Testis (tissue), 2 donors: Measurements from ENCODE around the gene ASXL1.

Source experiments
- CTCF ChIP-seq, 3 experiments: fragments of 450-650 bp in 2 of 3; fragments of 200-600 bp in 1 of 3; sonication (generic) in 1 of 3; IDR thresholded peaks; one replicate each; pipeline ENCODE4 v1.5.1; 2016 to 2019; ENCODE audit warnings: antibody characterized with exemption in 3 of 3, mild to moderate bottlenecking in 2 of 3, moderate library complexity in 1 of 3
- POLR2A ChIP-seq: fragments of 450-650 bp; IDR thresholded peaks from one replicate; pipeline ENCODE4 v1.6.1; 2017; ENCODE audit warnings: antibody characterized with exemption, mild to moderate bottlenecking, moderate library complexity

- TF ChIP-seq CTCF (IDR thresholded peaks at IDR 0.05) = no peak
- no peak for TF ChIP-seq POLR2A
Observed at GRCh38 chr20:32312718-32313424, 45.3 kb upstream of the ASXL1 start.
